Measurements from ENCODE around the gene TMEM147.

Gene TMEM147

DNA sequence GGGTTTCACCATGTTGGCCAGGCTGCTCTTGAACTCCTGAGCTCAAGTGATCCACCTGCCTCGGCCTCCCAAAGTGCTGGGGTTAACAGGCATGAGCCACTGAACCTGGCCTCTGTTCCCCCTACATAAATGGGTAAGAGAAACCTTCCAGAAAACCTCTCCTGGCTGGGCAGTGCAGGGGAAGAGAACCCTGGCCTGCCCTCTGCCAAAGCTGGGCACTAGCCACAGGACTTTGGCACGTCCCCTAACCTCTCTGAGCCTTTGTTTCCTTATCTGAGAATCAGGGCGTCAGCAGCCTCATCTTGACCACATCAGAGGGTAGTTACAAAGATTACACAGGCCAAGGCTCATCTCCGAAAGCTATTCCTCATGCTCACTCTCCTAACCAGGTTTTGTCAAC lies 19.6 kb upstream of the TMEM147 start:
- no peak overlapping the region for H3K4me3 ChIP-seq (replicated peaks; ENCODE audit: low read depth, low read length)
- no peak for DNase-seq (ENCODE audit: extremely low read depth, low read depth)
- TF ChIP-seq, protein P1, sequence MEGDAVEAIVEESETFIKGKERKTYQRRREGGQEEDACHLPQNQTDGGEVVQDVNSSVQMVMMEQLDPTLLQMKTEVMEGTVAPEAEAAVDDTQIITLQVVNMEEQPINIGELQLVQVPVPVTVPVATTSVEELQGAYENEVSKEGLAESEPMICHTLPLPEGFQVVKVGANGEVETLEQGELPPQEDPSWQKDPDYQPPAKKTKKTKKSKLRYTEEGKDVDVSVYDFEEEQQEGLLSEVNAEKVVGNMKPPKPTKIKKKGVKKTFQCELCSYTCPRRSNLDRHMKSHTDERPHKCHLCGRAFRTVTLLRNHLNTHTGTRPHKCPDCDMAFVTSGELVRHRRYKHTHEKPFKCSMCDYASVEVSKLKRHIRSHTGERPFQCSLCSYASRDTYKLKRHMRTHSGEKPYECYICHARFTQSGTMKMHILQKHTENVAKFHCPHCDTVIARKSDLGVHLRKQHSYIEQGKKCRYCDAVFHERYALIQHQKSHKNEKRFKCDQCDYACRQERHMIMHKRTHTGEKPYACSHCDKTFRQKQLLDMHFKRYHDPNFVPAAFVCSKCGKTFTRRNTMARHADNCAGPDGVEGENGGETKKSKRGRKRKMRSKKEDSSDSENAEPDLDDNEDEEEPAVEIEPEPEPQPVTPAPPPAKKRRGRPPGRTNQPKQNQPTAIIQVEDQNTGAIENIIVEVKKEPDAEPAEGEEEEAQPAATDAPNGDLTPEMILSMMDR (IDR thresholded peaks at IDR 0.05; ENCODE audit: low read depth, low read length, missing control alignments): no peak

DNA sequence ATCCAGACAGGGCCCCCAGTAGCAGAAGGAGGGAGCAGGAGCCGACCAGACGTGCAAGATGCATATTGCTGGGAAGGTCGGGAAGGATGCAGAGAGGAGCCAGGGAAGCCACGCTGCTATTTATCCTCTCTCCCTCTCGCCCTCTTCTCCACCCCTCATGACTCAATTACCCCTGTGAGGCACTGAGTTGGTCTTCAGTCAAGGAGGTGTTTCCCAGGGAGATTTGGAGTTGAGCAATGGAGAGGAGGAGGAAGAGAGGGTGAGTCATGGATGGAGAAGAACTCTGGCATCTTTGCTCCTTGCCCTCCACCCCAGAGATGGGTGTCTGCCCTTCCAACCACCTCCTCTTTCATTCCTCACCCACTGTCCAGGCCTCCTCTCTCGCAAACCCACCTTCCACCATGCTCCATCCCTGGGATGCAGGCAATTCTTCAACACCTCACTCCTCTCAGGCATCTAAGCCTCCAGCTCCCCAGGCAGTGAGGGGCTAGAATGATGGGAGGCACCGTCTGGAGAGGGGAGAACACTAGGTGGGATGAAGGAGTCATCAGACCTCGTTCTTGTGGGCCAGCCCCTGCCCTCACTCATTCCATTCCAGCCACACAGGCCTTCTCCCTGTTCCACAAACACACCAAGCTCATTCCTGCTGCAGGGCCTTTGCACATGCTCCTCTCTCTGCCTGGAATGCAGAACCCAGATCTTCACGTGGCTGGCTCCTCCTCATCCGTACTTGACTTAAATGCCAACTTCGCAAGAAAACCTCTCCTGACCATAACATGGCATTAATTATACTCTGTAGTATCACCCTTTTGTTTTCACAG lies 17.0 kb upstream of the TMEM147 start, which contains the start of gene SBSN:
Gene SBSN, minus strand, starts transcription at position 94 of the 821 bp plus-strand sequence. Its CDS starts 30 bp downstream, at position 64.
- H3K4me3 ChIP-seq (replicated peaks; ENCODE audit: low read depth, low read length): no peak within 1 kb of the TSS
- TF ChIP-seq, protein P1 (IDR thresholded peaks at IDR 0.05; ENCODE audit: low read depth, low read length, missing control alignments): no peak
- no peak for DNase-seq (ENCODE audit: extremely low read depth, low read depth)

DNA sequence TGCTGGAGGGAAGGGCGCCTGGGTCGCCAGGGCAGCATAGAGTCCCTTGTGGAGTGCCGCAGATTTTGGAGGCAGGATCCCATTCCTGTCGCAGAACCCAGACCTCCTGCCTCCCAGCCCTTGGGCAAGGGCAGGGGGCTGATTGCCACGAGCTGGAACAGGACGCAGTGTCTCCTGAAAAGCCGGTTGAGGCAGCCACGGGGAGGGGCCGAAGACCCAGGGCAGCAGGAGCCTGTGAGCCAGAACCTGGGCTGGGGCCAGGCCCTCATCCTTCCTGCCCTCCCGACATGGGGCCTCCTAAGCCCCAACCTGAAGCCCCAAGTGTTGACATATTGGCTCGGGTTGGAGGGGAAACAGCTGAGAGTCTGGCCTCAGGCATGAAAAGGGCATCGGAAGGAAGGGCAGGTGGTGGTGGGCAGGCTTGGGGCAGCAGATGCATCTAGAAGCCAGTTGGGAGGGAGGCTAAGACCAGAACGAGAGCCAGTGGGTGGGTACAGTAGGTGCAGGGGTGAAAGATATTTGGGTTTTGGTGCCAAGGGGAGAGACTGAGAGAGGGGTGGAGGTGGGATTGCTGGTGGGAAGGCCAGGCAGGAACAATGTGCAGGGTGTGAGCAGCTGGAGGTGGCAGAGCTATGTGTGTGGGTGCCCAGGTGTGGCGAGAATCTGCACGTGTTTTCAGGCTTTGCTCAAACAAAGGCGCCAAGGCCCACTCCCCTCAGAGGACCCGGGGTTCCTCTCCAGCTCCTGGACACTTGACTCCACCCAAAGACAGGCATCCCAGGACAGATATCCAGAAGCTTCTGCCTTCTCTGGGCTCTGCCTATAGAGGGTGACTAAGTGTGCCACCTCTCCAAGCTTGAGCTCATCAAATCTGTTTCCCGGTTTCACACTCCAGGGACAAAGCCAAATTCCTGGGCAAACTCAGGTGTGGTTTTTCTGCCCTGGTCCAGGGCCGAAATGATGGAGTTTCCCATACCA lies 15.9 kb upstream of the TMEM147 start:
- TF ChIP-seq, protein P1 (IDR thresholded peaks at IDR 0.05; ENCODE audit: low read depth, low read length, missing control alignments): no peak

DNA sequence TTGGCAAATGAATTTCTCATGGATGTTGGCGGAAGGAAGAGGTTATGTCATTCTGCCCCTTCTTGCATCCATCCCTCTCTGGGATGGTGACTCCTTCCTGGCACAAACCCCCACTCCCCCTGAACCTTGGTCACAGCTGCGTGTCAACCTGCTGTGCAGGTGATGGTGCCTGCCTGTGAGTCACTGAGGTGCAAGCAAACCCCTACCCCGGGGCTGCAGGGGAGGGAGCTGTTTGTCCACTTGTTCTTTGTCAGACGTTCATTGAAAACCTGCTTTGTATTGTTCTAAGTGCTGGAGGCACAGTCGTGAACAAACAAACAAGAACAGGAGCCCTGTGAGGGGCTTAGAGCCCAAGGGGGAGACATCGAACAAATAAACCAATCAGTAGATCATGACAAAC lies 14.1 kb upstream of the TMEM147 start:
- no peak overlapping the region for H3K4me3 ChIP-seq (replicated peaks; ENCODE audit: low read depth, low read length)
- TF ChIP-seq, protein P1 (IDR thresholded peaks at IDR 0.05; ENCODE audit: low read depth, low read length, missing control alignments): no peak
- no peak for DNase-seq (ENCODE audit: extremely low read depth, low read depth)

More for the DNA sequence above, 15.9 kb upstream of the TMEM147 start:
- no peak for DNase-seq (ENCODE audit: extremely low read depth, low read depth)
- no peak overlapping the region for H3K4me3 ChIP-seq (replicated peaks; ENCODE audit: low read depth, low read length)

DNA sequence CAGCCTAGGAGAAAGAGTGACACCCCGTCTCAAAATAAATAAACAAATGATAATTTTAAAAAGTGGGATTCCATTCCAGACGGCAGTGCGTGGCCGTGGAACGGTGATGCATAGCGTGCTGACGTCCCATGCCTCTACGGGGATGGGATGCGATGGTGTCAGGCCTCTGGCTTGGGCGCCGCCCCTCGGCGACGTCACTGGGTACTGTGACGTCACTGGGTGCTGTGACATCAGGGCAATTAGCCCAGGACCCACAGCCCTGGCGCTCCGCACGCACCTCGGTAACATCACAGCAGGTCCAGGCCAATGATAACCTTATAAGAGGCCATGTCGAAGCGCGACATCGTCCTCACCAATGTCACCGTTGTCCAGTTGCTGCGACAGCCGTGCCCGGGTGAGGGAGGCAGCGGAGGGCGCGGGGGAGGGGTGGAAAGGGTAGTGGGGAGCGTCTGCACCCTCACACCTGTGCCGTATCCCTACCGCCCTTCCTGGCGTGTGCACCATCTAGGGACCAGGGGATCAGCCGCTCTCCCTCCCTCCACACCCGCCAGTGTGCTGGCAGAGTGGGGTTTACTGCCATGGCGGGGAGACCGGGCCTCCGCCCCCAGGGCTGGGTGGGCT lies 12.1 kb upstream of the TMEM147 start, which contains the start of gene GAPDHS:
Gene GAPDHS, plus strand, starts transcription at position 256 of the 621 bp plus-strand sequence. Its CDS starts 72 bp downstream, at position 328.
- no peak for DNase-seq (ENCODE audit: extremely low read depth, low read depth)
- no peak within 1 kb of the TSS for H3K4me3 ChIP-seq (replicated peaks; ENCODE audit: low read depth, low read length)
- TF ChIP-seq, protein P1 (IDR thresholded peaks at IDR 0.05; ENCODE audit: low read depth, low read length, missing control alignments): no peak

DNA sequence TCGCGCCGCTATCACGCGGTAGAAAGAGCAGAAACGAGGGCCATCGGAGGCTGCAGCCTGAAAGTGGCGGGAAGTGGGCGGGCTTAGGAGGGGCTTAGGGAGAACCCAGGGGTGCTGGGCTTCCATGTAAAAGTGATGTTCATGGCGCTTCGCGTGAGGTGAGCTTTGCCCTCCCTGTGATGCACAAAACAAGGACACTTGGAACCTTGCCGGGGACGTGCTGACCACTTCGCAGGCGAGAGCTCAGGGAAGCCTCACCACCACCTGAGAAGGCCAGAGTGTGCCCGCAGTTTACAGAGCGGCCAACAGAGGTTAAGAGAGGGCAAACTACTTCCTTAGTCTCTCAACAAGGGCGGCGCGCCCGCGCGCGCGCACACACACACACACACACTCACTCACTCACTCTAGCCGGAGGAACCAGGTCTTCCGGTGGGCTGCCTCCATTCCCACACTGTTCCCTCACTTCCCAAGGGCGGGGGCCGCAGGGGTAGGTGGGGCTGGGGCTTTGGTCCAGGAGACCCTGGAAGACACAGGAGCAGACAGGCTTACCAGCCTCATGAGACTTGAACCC lies 11.5 kb upstream of the TMEM147 start:
- TF ChIP-seq, protein P1 (IDR thresholded peaks at IDR 0.05; ENCODE audit: low read depth, low read length, missing control alignments): no peak
- H3K4me3 ChIP-seq (replicated peaks; ENCODE audit: low read depth, low read length): no peak overlapping the region
- no peak for DNase-seq (ENCODE audit: extremely low read depth, low read depth)

Measured in HFF-Myc (cell line).